ENCODE data around the gene BCAR1. TPM values are rescaled to one million over a fixed set of nuclear protein-coding genes. Genes with fewer than 3 reads are reported as not detected.
A peak's percentile ranks its signal among the peaks of the same experiment; 100 is the strongest.

BCAR1 gene
- polyA plus RNA-seq, 1 donor (not counting 4 experiments of a cell fraction or from before 2014, with no cell fraction given): 17.8 TPM

GRCh38 chr16:75249441-75249840 is 2.0 kb downstream of the BCAR1 start:
- peak overlapping the region; percentile 93 for H3K4me2 ChIP-seq (ENCODE audit: control insufficient read depth, extremely low read depth, insufficient read depth, low read depth, low read length)
- FAIRE-seq: no peak
- no peaks in the 10 kb centered on the region for H3K9me3 ChIP-seq (ENCODE audit: control insufficient read depth, low read depth, low read length)
- H3K27me3 ChIP-seq (ENCODE audit: control insufficient read depth, extremely low read depth, insufficient read depth, low read length): no peaks in the 10 kb centered on the region
- TF ChIP-seq, protein P1, sequence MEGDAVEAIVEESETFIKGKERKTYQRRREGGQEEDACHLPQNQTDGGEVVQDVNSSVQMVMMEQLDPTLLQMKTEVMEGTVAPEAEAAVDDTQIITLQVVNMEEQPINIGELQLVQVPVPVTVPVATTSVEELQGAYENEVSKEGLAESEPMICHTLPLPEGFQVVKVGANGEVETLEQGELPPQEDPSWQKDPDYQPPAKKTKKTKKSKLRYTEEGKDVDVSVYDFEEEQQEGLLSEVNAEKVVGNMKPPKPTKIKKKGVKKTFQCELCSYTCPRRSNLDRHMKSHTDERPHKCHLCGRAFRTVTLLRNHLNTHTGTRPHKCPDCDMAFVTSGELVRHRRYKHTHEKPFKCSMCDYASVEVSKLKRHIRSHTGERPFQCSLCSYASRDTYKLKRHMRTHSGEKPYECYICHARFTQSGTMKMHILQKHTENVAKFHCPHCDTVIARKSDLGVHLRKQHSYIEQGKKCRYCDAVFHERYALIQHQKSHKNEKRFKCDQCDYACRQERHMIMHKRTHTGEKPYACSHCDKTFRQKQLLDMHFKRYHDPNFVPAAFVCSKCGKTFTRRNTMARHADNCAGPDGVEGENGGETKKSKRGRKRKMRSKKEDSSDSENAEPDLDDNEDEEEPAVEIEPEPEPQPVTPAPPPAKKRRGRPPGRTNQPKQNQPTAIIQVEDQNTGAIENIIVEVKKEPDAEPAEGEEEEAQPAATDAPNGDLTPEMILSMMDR (optimal IDR thresholded peaks at IDR 0.05 in 1 of 3, IDR thresholded peaks at IDR 0.05 in 1 of 3, conservative IDR thresholded peaks at IDR 0.05 in 1 of 3; ENCODE audit: extremely low read depth in 1 of 3, insufficient read depth in 2 of 3, low read length in 3 of 3): no peak
- TF ChIP-seq EZH2 (IDR thresholded peaks at IDR 0.05; ENCODE audit: low read length): no peak
- no peak for DNase-seq (ENCODE audit: low read depth, low spot score)
- H3K9ac ChIP-seq (ENCODE audit: control insufficient read depth, extremely low read depth, insufficient read depth, low read length): peak overlapping the region; percentile 92
- peaks cover 80% of the 10 kb centered on the region for H3K4me1 ChIP-seq (ENCODE audit: control insufficient read depth, extremely low read depth, insufficient read depth, low read length)
- dilution Hi-C loops (cut with MboI; ENCODE audit: extremely low pct_ligation_motif_present, low sequenced_read_pairs): loop anchor here (25.0 kb wide), 1 partner anchor 138 kb away; no protein-coding TSS in a partner anchor
- peak overlapping the region; percentile 86 for H3K27ac ChIP-seq (ENCODE audit: control insufficient read depth, insufficient read depth, low read length)
- H3K79me2 ChIP-seq (ENCODE audit: control insufficient read depth, insufficient read depth, low read length): peaks cover 94% of the 10 kb centered on the region
- H4K20me1 ChIP-seq (ENCODE audit: control insufficient read depth, extremely low read depth, insufficient read depth, low read length): peaks cover 26% of the 10 kb centered on the region
- no peak overlapping the region for H2AFZ ChIP-seq (ENCODE audit: control insufficient read depth, low read length)
- peaks cover 2 to 20% of the 10 kb centered on the region in 2 experiments for H3K36me3 ChIP-seq (ENCODE audit: control insufficient read depth in 2 of 2, extremely low read depth in 1 of 2, insufficient read depth in 2 of 2, low read length in 2 of 2)
- peaks cover 5% of the 10 kb centered on the region for H3K9me1 ChIP-seq (ENCODE audit: control insufficient read depth, extremely low read depth, insufficient read depth, low read length)
- H3K4me3 ChIP-seq (ENCODE audit: control insufficient read depth in 2 of 3, extremely low read depth in 1 of 3, insufficient read depth in 2 of 3, low read depth in 1 of 3, low read length in 3 of 3): peak overlapping the region; percentile 82 to 93 (median 88)

GRCh38 chr16:75248536-75249380 is 2.7 kb downstream of the BCAR1 start:
- Histone ChIP-seq H3K27me3 (ENCODE audit: control insufficient read depth, extremely low read depth, insufficient read depth, low read length) (no peaks in the 10 kb centered on the region), H3K4me1 (ENCODE audit: control insufficient read depth, extremely low read depth, insufficient read depth, low read length) (peaks cover 82% of the 10 kb centered on the region), H3K9me3 (ENCODE audit: control insufficient read depth, low read depth, low read length) (no peaks in the 10 kb centered on the region), H2AFZ (ENCODE audit: control insufficient read depth, low read length) (no peak overlapping the region), H4K20me1 (ENCODE audit: control insufficient read depth, extremely low read depth, insufficient read depth, low read length) (peaks cover 22% of the 10 kb centered on the region), H3K79me2 (ENCODE audit: control insufficient read depth, insufficient read depth, low read length) (peaks cover 94% of the 10 kb centered on the region), H3K36me3 (ENCODE audit: control insufficient read depth in 2 of 2, extremely low read depth in 1 of 2, insufficient read depth in 2 of 2, low read length in 2 of 2) (peaks cover 7 to 27% of the 10 kb centered on the region in 2 experiments), H3K9me1 (ENCODE audit: control insufficient read depth, extremely low read depth, insufficient read depth, low read length) (peaks cover 2% of the 10 kb centered on the region), H3K4me2 (ENCODE audit: control insufficient read depth, extremely low read depth, insufficient read depth, low read depth, low read length) (peak overlapping the region; percentile 93), H3K4me3 (ENCODE audit: control insufficient read depth in 2 of 3, extremely low read depth in 1 of 3, insufficient read depth in 2 of 3, low read depth in 1 of 3, low read length in 3 of 3) (peak overlapping the region in 1 of 3 experiments; percentile 2), H3K27ac (ENCODE audit: control insufficient read depth, insufficient read depth, low read length) (peak overlapping the region; percentile 26), H3K9ac (ENCODE audit: control insufficient read depth, extremely low read depth, insufficient read depth, low read length) (peak overlapping the region; percentile 92)
- DNase-seq (ENCODE audit: low read depth, low spot score) (no peak), FAIRE-seq (no peak)
- dilution Hi-C loops (cut with MboI; ENCODE audit: extremely low pct_ligation_motif_present, low sequenced_read_pairs): loop anchor here (25.0 kb wide), 1 partner anchor 139 kb away; no protein-coding TSS in a partner anchor
- TF ChIP-seq, protein P1 (optimal IDR thresholded peaks at IDR 0.05 in 1 of 3, IDR thresholded peaks at IDR 0.05 in 1 of 3, conservative IDR thresholded peaks at IDR 0.05 in 1 of 3; ENCODE audit: extremely low read depth in 1 of 3, insufficient read depth in 2 of 3, low read length in 3 of 3): no peak

All from keratinocyte (primary cell).